ENCODE data around the gene CXCR1.

DNA sequence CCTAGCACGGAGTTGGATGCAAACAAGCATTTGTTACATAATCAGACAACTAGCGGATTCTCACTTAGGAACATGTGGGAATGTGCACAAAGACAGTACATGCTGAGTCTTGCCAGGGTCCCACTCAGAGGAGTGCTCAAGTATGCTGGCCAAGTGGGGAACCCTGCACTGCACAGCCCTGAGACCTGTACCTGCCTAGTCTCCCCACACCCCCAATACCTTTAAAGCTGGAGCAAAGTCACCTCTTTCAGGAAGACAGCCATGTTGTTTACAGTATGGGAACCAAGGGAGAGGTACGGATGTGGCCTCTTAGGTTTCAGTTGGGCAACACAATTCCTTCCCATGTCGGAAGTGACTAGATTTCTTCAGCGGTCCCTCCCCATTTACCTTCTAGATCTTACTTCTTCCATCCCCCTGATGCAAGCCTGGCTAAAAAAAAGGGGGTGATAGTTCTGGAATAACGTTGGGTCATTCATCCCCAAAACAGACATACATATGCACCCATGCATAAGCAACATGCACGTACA lies 10.7 kb downstream of the CXCR1 start:
- TF ChIP-seq ZBTB11 (CRISPR knock-in tag; IDR thresholded peaks at IDR 0.05), result no peak
- TF ChIP-seq FOXP1 (CRISPR knock-in tag; IDR thresholded peaks at IDR 0.05), result no peak
- no peak for TF ChIP-seq L3MBTL2 (IDR thresholded peaks at IDR 0.05)
